Measurements from ENCODE around the gene DNER. TPM values are rescaled to one million over a fixed set of nuclear protein-coding genes. Genes with fewer than 3 reads are reported as not detected.

Gene DNER
- total RNA-seq (2022; extraction: Qiagen RNA extraction; ENCODE audit: low read depth) = 7.1 to 12.4 TPM (median 9.0 TPM) in 5 replicates

GRCh38 chr2:229714080-229714735 lies at the start of gene DNER:
Gene DNER (minus strand): TSS chr2:229714555. CDS start chr2:229714423, 132 bp downstream.

Other genes starting within 250 kb of the DNER start
- 78.4 to 130 TPM (median 97.6 TPM) in 5 replicates for gene TRIP12, start 207.5 kb upstream of the DNER start, total RNA-seq (2022; extraction: Qiagen RNA extraction; ENCODE audit: low read depth)
- gene FBXO36, start 207.9 kb upstream of the DNER start, total RNA-seq (2022; extraction: Qiagen RNA extraction; ENCODE audit: low read depth) = 0.92 to 2.6 TPM (median 1.2 TPM) in 5 replicates